Spleen (tissue), 11 donors: ENCODE results near the gene SH2D2A. TPM values are rescaled to one million over a fixed set of nuclear protein-coding genes. Genes with fewer than 3 reads are reported as not detected.

Experiments used
- DNase-seq: peaks from one replicate; pipeline ENCODE4 v3.0.0-alpha.2; 2020
- H3K27ac ChIP-seq, 8 donors: fragments of 200-600 bp; sonication (generic) in 7 of 8; 1 replicate in 4 of 8; 2 replicates in 4 of 8; pipeline versions ENCODE4 v1.5.0 to v1.8.0; 2016 to 2021; ENCODE audit warnings: inconsistent platforms in 4 of 8, mild to moderate bottlenecking in 4 of 8, moderate library complexity in 1 of 8
- H3K27me3 ChIP-seq, 7 donors: fragments of 200-600 bp; sonication (generic) in 6 of 7; replicated peaks in 1 of 7; 1 replicate in 4 of 7; 2 replicates in 3 of 7; pipeline versions ENCODE4 v1.5.0 to v1.8.0; 2016 to 2021; ENCODE audit warnings: inconsistent platforms in 3 of 7, mild to moderate bottlenecking in 1 of 7
- H3K36me3 ChIP-seq, 6 donors: fragments of 200-600 bp; sonication (generic) in 5 of 6; 1 replicate in 4 of 6; 2 replicates in 2 of 6; pipeline versions ENCODE4 v1.5.0 to v1.8.0; 2016 to 2021; ENCODE audit warnings: inconsistent platforms in 2 of 6
- H3K4me1 ChIP-seq, 6 donors: fragments of 200-600 bp; sonication (generic) in 5 of 6; 1 replicate in 3 of 6; 2 replicates in 3 of 6; pipeline versions ENCODE4 v1.5.0 to v1.8.0; 2016 to 2021; ENCODE audit warnings: inconsistent platforms in 3 of 6
- H3K4me3 ChIP-seq, 8 donors: fragments of 200-600 bp; sonication (generic) in 7 of 8; 1 replicate in 4 of 8; 2 replicates in 4 of 8; pipeline versions ENCODE4 v1.5.0 to v1.8.0; 2016 to 2021; ENCODE audit warnings: inconsistent platforms in 4 of 8, mild to moderate bottlenecking in 4 of 8, moderate library complexity in 2 of 8
- H3K9me3 ChIP-seq, 8 donors: fragments of 200-600 bp; sonication (generic) in 7 of 8; 1 replicate in 4 of 8; 2 replicates in 4 of 8; pipeline versions ENCODE4 v1.5.0 to v1.8.0; 2016 to 2021; ENCODE audit warnings: inconsistent platforms in 4 of 8
- POLR2A ChIP-seq, 3 donors: fragments of 450-650 bp; IDR thresholded peaks; one replicate each; pipeline ENCODE4 v1.5.1; 2017; ENCODE audit warnings: antibody characterized with exemption in 3 of 3, mild to moderate bottlenecking in 1 of 3
- POLR2AphosphoS5 ChIP-seq, 3 donors: sonication (generic); formaldehyde crosslinking; IDR thresholded peaks; one replicate each; pipeline ENCODE4 v1.5.1; 2017; ENCODE audit warnings: antibody characterized with exemption in 3 of 3
- WGBS, 5 donors: extraction: QIAGEN DNeasy Blood & Tissue Kit in 3 of 5; methylation state at CpG; one replicate each; pipeline versions ENCODE4 v1.1.5 to v1.1.7; 2013 to 2018; 5-methylcytosine and 5-hydroxymethylcytosine counted together
- intact Hi-C: fragments of 100-400 bp; cut with DNase I; formaldehyde crosslinking; loops from one replicate; pipeline ENCODE4 v1.15.0; 2023; ENCODE audit warnings: low total_unique reads
- polyA plus RNA-seq, 3 donors: library from polyadenylated mRNA; stranded (reverse); fragments of 200-250 nt; gene quantifications; one replicate each; pipeline ENCODE4 v1.2.1, GENCODE V29; 2013
- total RNA-seq, 7 donors: library from RNA; depleted of rRNA in 3 of 7; stranded (reverse); fragments of >200 nt in 3 of 7; fragmentation: NEBNext Ultra II Directional in 4 of 7; extraction: Animal tissue kit (Norgen Biotek cat#: 25700) in 4 of 7; gene quantifications; one replicate each; pipeline versions ENCODE4 v1.1.0 to v1.2.1, GENCODE V29; 2016 to 2021
- TF ChIP-seq, protein P1 (sequence below), 11 experiments: fragments of 200-600 bp in 7 of 11; fragments of 450-650 bp in 4 of 11; sonication (generic) in 4 of 11; IDR thresholded peaks in 8 of 11; conservative IDR thresholded peaks in 3 of 11; 1 replicate in 7 of 11; 2 replicates in 4 of 11; pipeline versions ENCODE4 v1.4.0 to v1.8.0; 2016 to 2021; ENCODE audit warnings: antibody characterized with exemption in 11 of 11, inconsistent platforms in 4 of 11, mild to moderate bottlenecking in 1 of 11
- donor health status: healthy with polysubstance abuse.
- donor health status: DM: no; HTN: no; CAD: no; lungs with moderate emphysema.
- donor health status: DM: no; HTN: no; CAD: no.
- donor health status: Bipolar disorder and iron deficiency.
- donor health status: healthy.
- donor health status: DM: no; HTN: no; CAD: no.
- donor health status: DM: yes; HTN: yes; CAD: no.

Gene SH2D2A
- total and polyA plus RNA-seq, 10 donors = 3.6 to 22.1 (median 12.4) TPM

DNA sequence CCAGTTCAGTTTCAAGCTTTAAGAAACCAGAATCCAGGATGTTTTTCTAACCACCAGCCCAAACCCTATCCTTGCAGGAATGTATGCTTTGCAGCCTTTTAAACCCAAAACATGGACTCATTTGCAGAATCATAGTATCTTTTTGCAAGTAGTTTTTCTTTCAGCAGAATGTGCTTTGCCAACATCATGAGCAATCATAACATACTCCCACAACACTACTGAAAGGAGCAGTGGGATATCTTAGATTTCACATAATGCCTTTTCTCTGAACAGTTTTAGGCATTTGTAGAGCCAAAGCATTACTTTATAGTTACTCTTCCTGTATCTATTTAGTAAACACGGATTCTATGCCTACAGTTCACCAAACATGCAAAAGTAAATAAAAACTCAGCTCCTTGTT lies 10.0 kb upstream of the SH2D2A start:
- intact Hi-C loops = no loop called here
- H3K27ac ChIP-seq = no peak overlapping the region
- H3K4me1 ChIP-seq = no peaks in the 10 kb centered on the region
- WGBS, 5 donors = 70 to 89% (median 79%) methylated on average over 1 of the region's 1 CpG
- no peak for TF ChIP-seq POLR2AphosphoS5 (IDR thresholded peaks at IDR 0.05)
- TF ChIP-seq, protein P1, sequence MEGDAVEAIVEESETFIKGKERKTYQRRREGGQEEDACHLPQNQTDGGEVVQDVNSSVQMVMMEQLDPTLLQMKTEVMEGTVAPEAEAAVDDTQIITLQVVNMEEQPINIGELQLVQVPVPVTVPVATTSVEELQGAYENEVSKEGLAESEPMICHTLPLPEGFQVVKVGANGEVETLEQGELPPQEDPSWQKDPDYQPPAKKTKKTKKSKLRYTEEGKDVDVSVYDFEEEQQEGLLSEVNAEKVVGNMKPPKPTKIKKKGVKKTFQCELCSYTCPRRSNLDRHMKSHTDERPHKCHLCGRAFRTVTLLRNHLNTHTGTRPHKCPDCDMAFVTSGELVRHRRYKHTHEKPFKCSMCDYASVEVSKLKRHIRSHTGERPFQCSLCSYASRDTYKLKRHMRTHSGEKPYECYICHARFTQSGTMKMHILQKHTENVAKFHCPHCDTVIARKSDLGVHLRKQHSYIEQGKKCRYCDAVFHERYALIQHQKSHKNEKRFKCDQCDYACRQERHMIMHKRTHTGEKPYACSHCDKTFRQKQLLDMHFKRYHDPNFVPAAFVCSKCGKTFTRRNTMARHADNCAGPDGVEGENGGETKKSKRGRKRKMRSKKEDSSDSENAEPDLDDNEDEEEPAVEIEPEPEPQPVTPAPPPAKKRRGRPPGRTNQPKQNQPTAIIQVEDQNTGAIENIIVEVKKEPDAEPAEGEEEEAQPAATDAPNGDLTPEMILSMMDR (IDR thresholded peaks at IDR 0.05 in 8 of 11, conservative IDR thresholded peaks at IDR 0.05 in 3 of 11) = no peak
- TF ChIP-seq POLR2A (IDR thresholded peaks at IDR 0.05) = no peak
- no peaks in the 10 kb centered on the region for H3K36me3 ChIP-seq
- no peaks in the 10 kb centered on the region for H3K9me3 ChIP-seq
- H3K4me3 ChIP-seq = no peak overlapping the region
- no peaks in the 10 kb centered on the region for H3K27me3 ChIP-seq
- no peak for DNase-seq

DNA sequence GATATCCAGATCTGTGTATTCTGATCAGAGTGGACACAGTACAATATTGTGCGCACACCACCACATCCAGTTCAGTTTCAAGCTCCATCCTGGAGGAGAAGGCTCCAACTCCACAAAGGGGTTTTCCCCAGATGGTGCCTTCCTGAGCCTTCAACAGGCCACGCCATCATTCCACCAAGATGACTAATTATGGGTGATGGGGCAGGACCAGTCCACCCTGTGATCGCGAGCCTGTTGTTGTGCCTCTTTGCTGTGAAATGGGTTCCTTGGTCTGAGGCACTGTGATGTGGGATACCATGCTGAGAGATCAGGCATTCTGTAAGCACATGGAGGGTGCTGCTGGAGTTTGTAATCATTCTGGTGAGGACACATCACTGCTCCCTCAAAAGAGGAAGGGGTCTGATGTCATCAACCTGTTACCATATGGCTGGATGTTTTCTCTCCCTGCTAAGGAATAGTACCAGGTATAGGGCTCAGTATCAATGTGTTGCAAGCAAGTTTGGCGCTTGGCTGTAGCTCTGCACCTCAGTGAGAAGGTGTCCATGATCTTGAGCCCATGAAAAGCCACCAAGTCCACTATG lies 6.7 kb upstream of the SH2D2A start:
- no peaks in the 10 kb centered on the region for H3K4me1 ChIP-seq
- H3K4me3 ChIP-seq = no peak overlapping the region
- H3K36me3 ChIP-seq = no peaks in the 10 kb centered on the region
- no peak for DNase-seq
- H3K27ac ChIP-seq = no peak overlapping the region
- TF ChIP-seq, protein P1 (IDR thresholded peaks at IDR 0.05 in 8 of 11, conservative IDR thresholded peaks at IDR 0.05 in 3 of 11) = no peak
- no peak for TF ChIP-seq POLR2A (IDR thresholded peaks at IDR 0.05)
- no peak for TF ChIP-seq POLR2AphosphoS5 (IDR thresholded peaks at IDR 0.05)
- 84 to 95% (median 88%) methylated on average over 5 of the region's 5 CpGs for WGBS, 5 donors
- intact Hi-C loops = no loop called here
- no peaks in the 10 kb centered on the region for H3K9me3 ChIP-seq
- H3K27me3 ChIP-seq = no peaks in the 10 kb centered on the region

DNA sequence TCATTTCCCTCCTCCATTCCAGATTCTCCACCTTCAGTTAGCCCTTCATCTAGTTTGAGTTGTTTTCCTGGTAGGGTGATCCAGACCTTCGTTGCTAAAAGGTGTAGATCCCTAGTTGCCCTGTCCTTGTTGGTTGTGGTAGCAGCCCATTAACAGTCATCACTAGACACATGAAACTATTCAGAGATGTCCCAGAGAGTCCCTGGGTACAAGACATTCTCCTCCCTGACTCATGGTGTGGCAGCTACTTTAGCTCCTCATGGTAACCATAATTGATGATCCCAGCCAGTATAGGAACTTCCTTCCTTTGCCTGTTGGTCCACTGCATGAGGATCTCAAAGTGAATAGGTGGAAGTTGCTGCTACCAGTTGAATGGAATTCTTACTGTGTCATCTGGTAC lies 6.0 kb upstream of the SH2D2A start:
- H3K4me1 ChIP-seq = peaks cover 0 to under 1% (median 0%) of the 10 kb centered on the region in 6 donors
- H3K36me3 ChIP-seq = no peaks in the 10 kb centered on the region
- TF ChIP-seq, protein P1 (IDR thresholded peaks at IDR 0.05 in 8 of 11, conservative IDR thresholded peaks at IDR 0.05 in 3 of 11) = no peak
- TF ChIP-seq POLR2AphosphoS5 (IDR thresholded peaks at IDR 0.05) (no peak), POLR2A (IDR thresholded peaks at IDR 0.05) (no peak)
- WGBS, 5 donors = 55 to 77% (median 60%) methylated on average over 1 of the region's 1 CpG
- H3K9me3 ChIP-seq = no peaks in the 10 kb centered on the region
- H3K4me3 ChIP-seq = no peak overlapping the region
- no peak for DNase-seq
- no peak overlapping the region for H3K27ac ChIP-seq
- intact Hi-C loops = no loop called here
- no peaks in the 10 kb centered on the region for H3K27me3 ChIP-seq

DNA sequence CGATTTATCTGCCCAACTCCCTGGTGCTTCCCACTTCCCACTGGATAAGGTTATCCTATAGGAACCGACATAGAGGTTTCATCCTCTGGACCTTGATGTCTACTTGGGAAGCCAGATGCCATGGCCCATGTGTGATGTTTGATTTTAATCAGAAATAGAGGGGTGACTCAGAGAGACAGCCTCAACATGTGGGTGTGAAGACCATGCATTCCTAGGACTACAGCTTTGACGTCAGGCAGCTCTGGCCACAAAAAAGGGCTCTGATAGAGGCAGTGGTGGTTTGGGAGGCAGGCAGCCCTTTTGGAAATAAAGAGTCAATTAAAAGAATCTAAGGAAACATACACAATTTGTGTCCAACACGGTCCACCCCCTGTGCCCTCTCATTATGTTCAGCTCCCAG lies 5.2 kb upstream of the SH2D2A start:
- TF ChIP-seq, protein P1 (IDR thresholded peaks at IDR 0.05 in 8 of 11, conservative IDR thresholded peaks at IDR 0.05 in 3 of 11) = no peak
- TF ChIP-seq POLR2AphosphoS5 (IDR thresholded peaks at IDR 0.05) = no peak
- TF ChIP-seq POLR2A (IDR thresholded peaks at IDR 0.05) = no peak
- no peaks in the 10 kb centered on the region for H3K9me3 ChIP-seq
- H3K27ac ChIP-seq = no peak overlapping the region
- no peaks in the 10 kb centered on the region for H3K36me3 ChIP-seq
- H3K4me1 ChIP-seq = peaks cover 0 to 10% (median 6%) of the 10 kb centered on the region in 6 donors
- DNase-seq = no peak
- no peaks in the 10 kb centered on the region for H3K27me3 ChIP-seq
- H3K4me3 ChIP-seq = no peak overlapping the region
- 67 to 81% (median 77%) methylated on average over 4 of the region's 4 CpGs for WGBS, 5 donors
- intact Hi-C loops = no loop called here
